Kidney (tissue), 14 donors: ENCODE results near the gene PSEN1. TPM values are rescaled to one million over a fixed set of nuclear protein-coding genes. Genes with fewer than 3 reads are reported as not detected.
A peak's percentile ranks its signal among the peaks of the same experiment; 100 is the strongest.

Experiments used
- DNase-seq, 5 donors: peaks; one replicate each; pipeline ENCODE4 v3.0.0-alpha.2; 2013 to 2020
- FAIRE-seq: peaks from 2 replicates; lab custom pipeline; 2012; peaks lifted over from hg19 to GRCh38; lab: Jason Lieb, UNC
- H3K27ac ChIP-seq, 2 donors: one replicate each; pipeline ENCODE4 v1.7.0; 2013; ENCODE audit warnings: low read depth in 2 of 2, low read length in 2 of 2, inconsistent platforms in 1 of 2
- H3K27me3 ChIP-seq: one replicate; pipeline ENCODE4 v1.7.1; 2013; ENCODE audit warnings: low read length, inconsistent platforms; ENCODE audit not compliant: control insufficient read depth, insufficient read depth
- H3K36me3 ChIP-seq, 3 donors: one replicate each; pipeline versions ENCODE4 v1.7.0 to v1.7.1; 2013; ENCODE audit warnings: low read length in 3 of 3, control low read depth in 1 of 3, inconsistent platforms in 1 of 3; ENCODE audit not compliant: insufficient read depth in 3 of 3, control insufficient read depth in 2 of 3
- H3K4me1 ChIP-seq, 3 donors: one replicate each; pipeline versions ENCODE4 v1.7.0 to v1.7.1; 2013; ENCODE audit warnings: low read length in 3 of 3, inconsistent platforms in 1 of 3, low read depth in 1 of 3; ENCODE audit not compliant: control insufficient read depth in 2 of 3, insufficient read depth in 2 of 3
- H3K4me3 ChIP-seq, 3 donors: one replicate each; pipeline versions ENCODE4 v1.7.0 to v1.8.1; 2013; ENCODE audit warnings: low read length in 3 of 3, control low read depth in 1 of 3, inconsistent platforms in 1 of 3
- H3K9ac ChIP-seq, 3 donors: one replicate each; pipeline versions ENCODE4 v1.7.0 to v1.7.1; 2013; ENCODE audit warnings: low read length in 3 of 3, control low read depth in 1 of 3, inconsistent platforms in 1 of 3
- H3K9me3 ChIP-seq, 3 donors: one replicate each; pipeline versions ENCODE4 v1.7.0 to v1.7.1; 2013; ENCODE audit warnings: low read length in 3 of 3, control low read depth in 1 of 3, inconsistent platforms in 1 of 3; ENCODE audit not compliant: control insufficient read depth in 2 of 3, insufficient read depth in 1 of 3
- CTCF ChIP-seq: IDR thresholded peaks from 3 replicates; pipeline ENCODE4 v1.5.1; 2012; ENCODE audit warnings: mild to moderate bottlenecking, moderate library complexity, borderline replicate concordance; ENCODE audit not compliant: insufficient read depth; ENCODE audit errors: extremely low read depth
- intact Hi-C: fragments of 100-400 bp; cut with DNase I; formaldehyde crosslinking; loops from one replicate; pipeline ENCODE4 v1.11.1; 2022
- polyA plus RNA-seq: library from polyadenylated mRNA; stranded (reverse); fragments of 350-450 nt; fragmentation: Illumina TruSeq; extraction: RNeasy Lipid Tissue Mini Kit (QIAGEN cat#74804); gene quantifications from one replicate; pipeline ENCODE4 v1.2.3, GENCODE V29; 2014; ENCODE audit warnings: low read depth, low replicate concordance; ENCODE audit not compliant: insufficient read depth
- total RNA-seq: library from RNA; stranded (reverse); fragmentation: NEBNext Ultra II Directional; extraction: Animal tissue kit (Norgen Biotek cat#: 25700); gene quantifications from one replicate; pipeline ENCODE4 v1.2.1, GENCODE V29; 2021
- donor health status: control.
- donor health status: control.
- donor health status: control.
- donor health status: control.
- donor health status: control.
- donor health status: DM: yes; HTN: yes; CAD: no.
- donor health status: Normal renal cell carcinoma (clear cell type).

Gene PSEN1
- total and polyA plus RNA-seq, 2 donors from 2014 or later: 33.5 to 68.6 TPM

DNA sequence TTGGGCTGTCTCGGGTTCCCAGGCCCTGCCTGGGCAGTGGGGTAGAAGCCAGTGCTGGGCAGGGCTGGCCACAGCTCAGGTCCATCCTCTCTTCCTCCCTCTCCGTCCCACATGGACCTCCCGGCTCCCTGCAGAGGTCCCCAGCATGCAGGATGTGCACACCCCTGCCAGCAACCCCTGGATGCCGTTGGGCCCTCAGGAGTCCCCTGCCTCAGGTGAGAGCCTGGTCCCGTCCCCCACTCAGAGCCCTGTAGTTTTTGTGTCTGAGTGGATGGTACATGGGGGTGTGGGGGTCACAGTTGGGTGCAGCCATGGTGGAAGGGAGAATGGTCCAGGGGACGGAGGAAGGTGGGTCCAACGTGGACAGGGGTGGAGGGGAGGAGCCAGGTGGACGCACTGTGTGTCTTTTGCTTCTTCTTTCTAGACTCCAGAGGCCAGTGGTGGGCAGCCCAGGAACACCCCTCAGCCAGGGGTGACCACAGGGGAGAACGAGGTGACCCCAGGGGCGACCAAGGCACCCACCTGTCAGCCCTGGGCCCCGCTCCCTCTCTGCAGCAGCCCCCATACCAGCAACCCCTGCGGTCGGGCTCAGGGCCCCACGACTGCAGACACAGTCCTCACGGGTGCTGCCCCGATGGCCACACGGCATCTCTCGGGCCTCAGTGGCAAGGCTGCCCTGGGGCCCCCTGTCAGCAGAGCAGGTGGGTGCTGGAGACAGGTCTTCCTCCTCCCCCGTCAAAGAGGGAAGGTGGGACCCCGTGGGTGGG is 122.7 kb downstream of the PSEN1 start:
- H3K27ac ChIP-seq: no peak overlapping the region
- no peak for TF ChIP-seq CTCF
- peaks cover 0 to 5% (median 0%) of the 10 kb centered on the region in 3 donors for H3K4me1 ChIP-seq
- no peaks in the 10 kb centered on the region for H3K27me3 ChIP-seq
- no peak overlapping the region for H3K4me3 ChIP-seq
- no peaks in the 10 kb centered on the region for H3K9me3 ChIP-seq
- peak in 2 of 5 donors; percentile 33 to 65 for DNase-seq
- intact Hi-C loops: no loop called here
- H3K9ac ChIP-seq: no peak overlapping the region
- FAIRE-seq: no peak
- H3K36me3 ChIP-seq: peaks cover 0 to 11% (median 0%) of the 10 kb centered on the region in 3 donors

DNA sequence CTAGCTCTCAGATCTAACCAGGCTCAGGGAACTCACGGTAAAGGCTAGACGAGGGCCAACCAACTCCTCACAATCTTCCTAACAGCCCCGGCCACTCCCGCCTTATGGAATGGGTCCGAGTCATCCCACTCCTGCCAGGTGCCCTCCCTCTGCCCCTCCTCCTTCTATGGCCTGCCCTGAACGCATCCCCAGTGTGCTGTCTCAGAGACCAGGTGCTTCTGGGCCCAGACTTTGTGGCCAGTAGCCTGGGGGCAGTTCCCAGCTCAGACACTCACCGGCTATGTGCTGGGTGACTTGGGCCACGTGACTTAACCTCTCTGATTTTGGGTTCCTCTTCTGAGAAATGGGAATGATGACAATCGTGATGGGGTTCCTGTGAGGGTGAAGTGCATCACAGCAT is 123.5 kb downstream of the PSEN1 start:
- no peak for TF ChIP-seq CTCF
- H3K9me3 ChIP-seq: no peaks in the 10 kb centered on the region
- H3K9ac ChIP-seq: no peak overlapping the region
- peaks cover 0 to 5% (median 0%) of the 10 kb centered on the region in 3 donors for H3K4me1 ChIP-seq
- no peak overlapping the region for H3K4me3 ChIP-seq
- no peaks in the 10 kb centered on the region for H3K27me3 ChIP-seq
- FAIRE-seq (no peak), DNase-seq (peak in 1 of 5 donors; percentile 19)
- H3K27ac ChIP-seq: no peak overlapping the region
- intact Hi-C loops: no loop called here
- peaks cover 0 to 14% (median 0%) of the 10 kb centered on the region in 3 donors for H3K36me3 ChIP-seq

DNA sequence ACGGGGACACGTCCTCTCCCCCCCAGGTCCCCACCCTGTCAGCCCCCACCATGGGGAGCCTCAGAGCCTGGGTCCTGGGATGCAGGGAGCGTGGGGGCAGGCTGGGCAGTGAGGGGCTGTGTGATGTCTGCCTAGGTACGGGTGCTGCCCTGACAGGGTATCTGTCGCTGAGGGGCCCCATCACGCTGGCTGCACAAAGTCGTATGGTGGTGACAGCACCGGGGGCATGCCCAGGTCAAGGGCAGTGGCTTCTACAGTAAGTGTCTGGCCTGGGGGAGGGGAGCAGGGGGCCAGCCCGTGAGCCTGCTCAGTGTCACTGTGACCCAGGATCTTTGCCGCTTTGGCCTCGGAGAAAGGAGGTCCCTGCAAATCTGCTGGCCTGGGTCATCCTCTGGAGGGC is 124.3 kb downstream of the PSEN1 start:
- intact Hi-C loops: no loop called here
- DNase-seq: peak in 2 of 5 donors; percentile 46 to 65
- Histone ChIP-seq H3K36me3 (peaks cover 0 to 12% (median under 1%) of the 10 kb centered on the region in 3 donors), H3K4me1 (peaks cover 0 to 5% (median 0%) of the 10 kb centered on the region in 3 donors), H3K9me3 (no peaks in the 10 kb centered on the region), H3K27me3 (no peaks in the 10 kb centered on the region), H3K9ac (no peak overlapping the region), H3K4me3 (no peak overlapping the region), H3K27ac (peak overlapping the region; percentile 57 to 63)
- TF ChIP-seq CTCF: no peak
- no peak for FAIRE-seq
